GM18507 (cell line): ENCODE results near the gene HOXB7.
A peak's percentile ranks its signal among the peaks of the same experiment; 100 is the strongest.

Source experiments
- DNase-seq: peaks from one replicate; pipeline ENCODE4 v3.0.0; 2011; ENCODE audit warnings: low read depth; ENCODE audit not compliant: insufficient read length; ENCODE audit errors: extremely low spot score
- FAIRE-seq: peaks from 2 replicates; lab custom pipeline; 2011; peaks lifted over from hg19 to GRCh38; lab: Jason Lieb, UNC

HOXB7 gene

DNA sequence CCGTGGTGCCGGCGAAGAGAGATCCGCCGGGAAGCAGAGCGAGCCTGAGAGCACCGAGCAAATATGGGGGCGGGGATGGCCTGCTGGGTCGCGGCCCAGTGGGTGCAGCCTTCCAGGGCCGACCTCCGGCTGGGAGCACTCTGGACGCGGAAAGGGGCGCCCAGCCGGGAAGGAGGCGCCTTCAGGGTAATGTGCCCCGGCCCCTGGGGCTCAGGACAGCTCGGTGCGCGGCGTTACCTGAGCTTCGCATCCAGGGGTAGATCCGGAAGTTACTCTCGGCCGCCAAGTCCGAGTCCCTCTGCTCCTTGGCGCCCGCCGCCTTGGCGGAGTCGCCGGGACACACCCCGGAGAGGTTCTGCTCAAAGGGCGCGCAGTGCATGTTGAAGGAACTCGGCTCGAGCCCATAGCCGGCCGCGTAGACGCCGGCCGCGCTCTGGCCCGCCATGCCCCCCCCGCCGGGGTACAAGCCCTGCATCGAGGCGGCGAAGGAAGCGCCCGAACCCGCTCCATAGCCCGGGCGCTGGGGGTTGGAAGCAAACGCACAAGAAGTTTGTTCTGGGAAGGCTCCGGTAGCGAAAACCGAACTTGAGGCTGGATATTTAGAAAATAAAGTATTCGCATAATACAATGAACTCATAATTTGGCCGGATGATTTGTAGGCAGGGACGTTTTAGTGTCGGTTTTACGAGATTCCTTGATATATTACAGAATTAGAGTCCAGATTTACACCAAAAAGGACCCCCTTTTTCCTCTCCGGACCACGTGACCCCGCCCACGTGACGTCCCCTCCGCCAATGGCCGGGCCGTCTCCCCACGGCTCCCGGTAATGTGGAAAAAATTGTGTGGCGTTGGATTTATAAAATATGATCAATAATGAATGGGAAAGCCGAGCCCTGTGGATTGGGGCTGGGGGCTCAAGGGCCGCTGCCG is at the start of gene HOXB7:
Gene HOXB7, minus strand, starts transcription at position 736 of the 930 bp plus-strand sequence. Its CDS starts 99 bp downstream, at position 637.
- FAIRE-seq (peak; percentile 86), DNase-seq (peak; percentile 69)

- no peak for DNase-seq
- FAIRE-seq, result no peak
Observed at GRCh38 chr17:48655913-48656312, 45.1 kb upstream of the HOXB7 start.

DNA sequence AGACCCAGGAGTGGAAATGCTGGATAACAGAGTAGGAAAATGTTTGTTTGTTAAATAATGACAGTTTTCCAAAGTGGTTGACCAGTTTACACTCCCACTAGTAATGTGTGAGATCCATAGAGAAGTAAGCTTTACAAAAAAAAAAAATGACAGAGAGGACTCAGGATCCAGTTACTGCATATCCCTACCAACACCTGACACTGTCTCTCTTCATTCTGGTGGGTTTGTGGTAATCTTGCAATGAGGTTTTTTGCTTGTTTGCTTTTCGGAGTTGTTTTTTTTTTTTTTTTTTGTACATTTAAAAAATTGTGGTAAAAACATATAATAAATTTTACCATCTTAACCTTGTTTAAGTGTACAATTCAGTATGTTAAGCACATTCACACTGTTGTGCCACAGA is 38.9 kb upstream of the HOXB7 start:
- FAIRE-seq, result no peak
- no peak for DNase-seq

- no peak for FAIRE-seq
- DNase-seq, result no peak
Observed at GRCh38 chr17:48647963-48648245, 37.1 kb upstream of the HOXB7 start.

GRCh38 chr17:48647103-48647962 is 36.5 kb upstream of the HOXB7 start:
- peak; percentile 78 for FAIRE-seq
- DNase-seq, result no peak

- DNase-seq, result no peak
- FAIRE-seq, result no peak
Observed at GRCh38 chr17:48646183-48647102, 35.6 kb upstream of the HOXB7 start.

- FAIRE-seq, result no peak
- DNase-seq, result no peak
Observed at GRCh38 chr17:48645639-48646182, 34.9 kb upstream of the HOXB7 start.

GRCh38 chr17:48644910-48645557 is 34.2 kb upstream of the HOXB7 start:
- DNase-seq (no peak), FAIRE-seq (no peak)

GRCh38 chr17:48644159-48644558 is 33.3 kb upstream of the HOXB7 start:
- FAIRE-seq, result no peak
- DNase-seq, result no peak

- FAIRE-seq (no peak), DNase-seq (no peak)
Observed at GRCh38 chr17:48643697-48644012, 32.8 kb upstream of the HOXB7 start.

DNA sequence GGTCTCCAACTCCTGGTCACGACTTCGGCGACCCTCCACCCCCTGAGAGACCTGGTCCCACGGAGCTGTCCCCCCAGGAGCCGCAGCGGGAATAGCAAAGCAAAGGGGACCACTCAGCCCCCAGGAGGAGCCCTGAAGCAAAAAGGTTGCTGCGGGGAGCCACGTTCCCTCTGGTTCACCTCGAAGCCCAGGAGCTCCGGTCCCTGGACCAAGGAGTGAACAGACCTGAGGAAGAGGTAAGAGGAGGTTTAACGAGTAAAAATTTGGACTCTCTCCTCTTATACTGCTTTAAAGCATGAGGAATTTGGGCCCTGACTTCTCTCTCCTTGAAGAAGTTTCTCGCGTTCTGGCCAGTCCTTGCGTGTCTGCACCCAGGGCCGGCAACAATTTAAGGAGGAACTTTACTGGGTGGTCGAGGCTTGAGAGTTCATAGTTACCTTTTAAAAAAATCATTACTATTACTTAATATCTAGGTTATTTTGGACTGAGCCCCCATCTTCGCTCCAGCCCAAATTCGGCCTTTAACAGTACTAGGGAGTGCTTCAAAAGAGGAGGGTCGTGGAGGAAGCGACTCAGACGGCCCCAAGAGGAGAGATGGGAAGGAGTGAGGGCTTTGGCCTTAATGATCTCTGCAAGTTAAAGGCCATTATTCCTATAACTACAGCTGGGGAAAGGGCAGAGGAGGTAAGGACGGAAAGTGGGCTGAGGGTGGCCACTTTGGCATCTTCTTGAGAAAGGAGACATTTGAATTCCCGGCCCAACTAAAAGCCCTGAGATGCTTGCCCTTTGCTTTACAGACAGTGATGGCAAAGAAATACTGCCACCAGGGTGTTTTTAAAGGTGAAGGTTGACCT is 32.3 kb upstream of the HOXB7 start:
- DNase-seq (no peak), FAIRE-seq (no peak)

- FAIRE-seq (no peak), DNase-seq (no peak)
Observed at GRCh38 chr17:48642059-48642842, 31.4 kb upstream of the HOXB7 start.

- DNase-seq (no peak), FAIRE-seq (no peak)
Observed at GRCh38 chr17:48641541-48642058, 30.8 kb upstream of the HOXB7 start.

GRCh38 chr17:48640858-48641180 is 30.0 kb upstream of the HOXB7 start:
- no peak for FAIRE-seq
- DNase-seq, result no peak

DNA sequence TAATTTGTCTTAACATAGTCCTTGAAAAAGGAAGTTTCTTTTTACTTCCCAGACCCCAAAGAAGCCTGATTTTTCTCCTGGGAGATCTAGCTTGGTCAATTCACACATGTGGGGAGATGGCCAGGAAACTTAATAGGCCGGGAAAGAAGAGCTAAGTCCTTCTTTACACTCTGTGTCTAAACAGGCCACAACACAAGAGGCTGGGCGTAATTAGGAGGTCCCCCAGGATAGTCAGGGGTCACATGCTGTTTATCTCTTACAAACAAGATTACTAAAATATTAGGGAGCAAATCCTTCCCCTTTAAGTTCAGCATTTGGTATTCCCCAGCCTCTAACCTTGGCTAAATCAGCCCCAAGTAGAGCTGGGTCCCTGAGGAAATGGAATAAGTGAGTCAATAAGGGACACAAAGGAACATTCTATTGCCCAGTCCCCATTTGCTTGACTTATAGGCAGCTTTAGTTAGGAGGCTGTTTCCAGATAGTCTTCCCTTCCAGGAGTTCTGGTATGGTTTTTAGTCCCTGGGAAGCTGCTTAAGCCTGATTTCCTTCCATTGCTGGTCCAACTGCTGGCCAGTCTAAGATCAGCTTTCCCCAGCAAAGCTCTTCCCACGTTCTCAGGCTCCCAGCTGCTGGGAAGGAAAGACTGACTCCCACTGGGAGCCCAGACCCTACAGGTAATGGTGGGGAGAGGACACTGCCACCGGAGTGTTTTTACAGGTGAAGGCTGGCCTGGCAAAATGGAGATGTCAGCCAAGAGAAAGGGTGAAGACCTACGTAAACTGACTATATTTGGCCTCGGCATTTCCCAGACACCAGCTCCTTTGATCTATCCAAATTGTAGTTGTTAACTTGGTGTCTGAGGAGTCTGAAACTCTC is 29.4 kb upstream of the HOXB7 start:
- DNase-seq, result no peak
- FAIRE-seq, result no peak

- no peak for FAIRE-seq
Observed at GRCh38 chr17:48639136-48639535, 28.3 kb upstream of the HOXB7 start.

More at GRCh38 chr17:48639136-48639535, 28.3 kb upstream of the HOXB7 start:
- DNase-seq, result no peak
